Liver (tissue), 2 donors: ENCODE measurements around the gene ZNRF3.

Experiments
- CTCF ChIP-seq: fragments of 150-350 bp; IDR thresholded peaks from 2 replicates; pipeline ENCODE4 v1.5.1; 2017; ENCODE audit warnings: improper control_type of control experiment, low read depth, low read length; ENCODE audit not compliant: missing input control
- MAX ChIP-seq: IDR thresholded peaks from 2 replicates; pipeline ENCODE4 v1.6.1; 2016; ENCODE audit warnings: antibody characterized with exemption
- donor health status: healthy.

- TF ChIP-seq MAX = no peak
- TF ChIP-seq CTCF = no peak
Measured at GRCh38 chr22:28951969-28952521, 68.7 kb downstream of the ZNRF3 start.
